ENCODE data around the gene TSPAN9.

DNA sequence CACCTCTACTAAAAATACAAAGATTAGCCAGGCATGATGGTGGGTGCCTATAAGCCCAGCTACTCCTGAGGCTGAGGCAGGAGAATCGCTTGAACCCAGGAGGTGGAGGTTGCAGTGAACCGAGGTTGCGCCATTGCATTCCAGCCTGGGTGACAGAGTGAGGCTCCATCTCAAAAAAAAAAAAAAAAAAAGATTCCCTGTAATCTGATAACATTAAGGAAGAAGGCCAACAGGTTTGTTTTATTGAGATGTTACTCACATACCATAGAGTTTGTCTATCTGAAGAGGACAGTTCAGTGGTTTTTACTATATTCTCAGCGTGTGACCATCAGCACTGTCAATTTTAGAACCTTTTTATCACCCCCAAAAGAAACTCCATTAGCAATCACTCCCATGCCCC lies 37.5 kb downstream of the TSPAN9 start:
- TF ChIP-seq, protein P1, sequence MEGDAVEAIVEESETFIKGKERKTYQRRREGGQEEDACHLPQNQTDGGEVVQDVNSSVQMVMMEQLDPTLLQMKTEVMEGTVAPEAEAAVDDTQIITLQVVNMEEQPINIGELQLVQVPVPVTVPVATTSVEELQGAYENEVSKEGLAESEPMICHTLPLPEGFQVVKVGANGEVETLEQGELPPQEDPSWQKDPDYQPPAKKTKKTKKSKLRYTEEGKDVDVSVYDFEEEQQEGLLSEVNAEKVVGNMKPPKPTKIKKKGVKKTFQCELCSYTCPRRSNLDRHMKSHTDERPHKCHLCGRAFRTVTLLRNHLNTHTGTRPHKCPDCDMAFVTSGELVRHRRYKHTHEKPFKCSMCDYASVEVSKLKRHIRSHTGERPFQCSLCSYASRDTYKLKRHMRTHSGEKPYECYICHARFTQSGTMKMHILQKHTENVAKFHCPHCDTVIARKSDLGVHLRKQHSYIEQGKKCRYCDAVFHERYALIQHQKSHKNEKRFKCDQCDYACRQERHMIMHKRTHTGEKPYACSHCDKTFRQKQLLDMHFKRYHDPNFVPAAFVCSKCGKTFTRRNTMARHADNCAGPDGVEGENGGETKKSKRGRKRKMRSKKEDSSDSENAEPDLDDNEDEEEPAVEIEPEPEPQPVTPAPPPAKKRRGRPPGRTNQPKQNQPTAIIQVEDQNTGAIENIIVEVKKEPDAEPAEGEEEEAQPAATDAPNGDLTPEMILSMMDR (IDR thresholded peaks at IDR 0.05; ENCODE audit: low read depth, low read length, poor library complexity, severe bottlenecking): no peak
- no peak for TF ChIP-seq EZH2phosphoT487 (IDR thresholded peaks at IDR 0.05; ENCODE audit: borderline replicate concordance, low read length)

Data from DOHH2 (cell line).